GM18909 (cell line): ENCODE measurements around the gene CDH13.

Experiments used
- ATAC-seq: cut with Tn5 transposase; IDR thresholded peaks from one replicate; pipeline ENCODE4 v1.9.1; 2021; ENCODE audit warnings: mild to moderate bottlenecking; ENCODE audit not compliant: unreplicated experiment, poor library complexity

The CDH13 gene

GRCh38 chr16:83653785-83654184, 1027.0 kb downstream of the CDH13 start:
- no peak for ATAC-seq

- ATAC-seq: no peak
Observed at GRCh38 chr16:83660282-83660681, 1033.5 kb downstream of the CDH13 start.

GRCh38 chr16:83661656-83662055, 1034.9 kb downstream of the CDH13 start:
- no peak for ATAC-seq

DNA sequence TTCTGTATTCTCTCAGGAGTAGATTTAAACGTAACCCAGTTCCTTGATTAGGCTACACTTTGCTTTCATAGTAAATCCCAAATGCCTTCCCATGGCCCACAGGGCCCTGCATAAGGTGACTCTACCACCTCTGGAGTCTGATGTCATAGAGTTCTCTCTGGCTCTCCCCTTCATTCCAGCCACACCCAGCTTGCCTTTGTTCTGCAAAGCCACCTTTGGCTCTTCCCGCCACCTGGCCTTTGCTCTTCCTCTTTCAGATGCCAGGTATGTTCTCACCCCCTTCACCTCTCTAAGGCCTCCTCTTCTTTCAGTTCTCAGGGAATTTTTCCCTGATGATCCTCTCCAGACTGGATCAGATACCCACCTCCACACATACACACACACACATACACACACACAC, 1039.7 kb downstream of the CDH13 start:
- no peak for ATAC-seq

GRCh38 chr16:83669456-83669855, 1042.7 kb downstream of the CDH13 start:
- no peak for ATAC-seq

GRCh38 chr16:83674931-83675535, 1048.3 kb downstream of the CDH13 start:
- ATAC-seq: no peak

- no peak for ATAC-seq
Observed at GRCh38 chr16:83676086-83676485, 1049.3 kb downstream of the CDH13 start.

DNA sequence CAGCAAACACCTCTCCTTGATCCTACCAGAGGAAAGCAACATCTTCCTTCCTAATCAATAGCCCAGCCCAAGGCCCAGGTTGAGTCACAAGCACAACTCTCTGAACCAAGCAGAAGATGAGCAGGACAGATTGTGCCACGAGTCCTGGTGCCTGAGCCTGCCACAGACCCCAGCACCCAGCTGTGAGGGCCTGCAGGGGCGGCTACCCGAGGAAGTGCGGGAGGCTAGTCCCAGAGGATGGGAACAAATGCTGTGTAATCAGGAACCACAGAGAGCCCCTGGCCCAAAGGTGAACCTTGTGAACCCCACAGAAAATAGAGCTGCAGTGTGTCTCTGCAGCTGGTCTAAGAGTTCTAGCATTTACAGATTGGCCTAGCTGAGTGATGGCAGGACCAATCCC, 1054.2 kb downstream of the CDH13 start:
- ATAC-seq: no peak

DNA sequence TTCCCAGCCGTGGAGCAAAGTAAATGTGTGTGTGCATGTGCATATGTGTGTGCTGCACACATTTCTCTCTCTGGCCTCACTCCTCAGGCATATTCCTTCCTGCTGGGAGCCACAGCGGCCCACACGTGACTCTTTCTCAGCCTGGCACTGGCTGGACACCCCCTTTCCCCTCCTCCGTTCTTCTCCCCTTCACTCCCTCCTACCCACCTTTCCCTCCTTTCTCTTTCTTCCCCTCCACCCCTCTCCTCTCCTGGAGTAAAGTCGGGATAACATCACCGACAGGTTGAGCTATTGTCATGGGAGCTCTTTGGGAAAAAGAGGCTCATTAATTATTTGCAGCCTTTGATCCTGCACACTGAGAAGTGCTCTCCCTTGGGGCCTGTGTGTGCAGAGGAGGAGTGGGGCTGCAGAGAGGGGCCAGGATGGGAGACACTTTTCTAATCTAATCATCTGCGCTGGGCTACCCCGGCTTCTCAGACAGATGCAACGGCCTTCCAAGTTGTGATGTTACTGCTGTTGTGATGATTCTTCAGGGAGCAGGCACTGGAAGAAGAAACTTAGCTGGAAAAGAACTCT, 1054.7 kb downstream of the CDH13 start:
- ATAC-seq: no peak

DNA sequence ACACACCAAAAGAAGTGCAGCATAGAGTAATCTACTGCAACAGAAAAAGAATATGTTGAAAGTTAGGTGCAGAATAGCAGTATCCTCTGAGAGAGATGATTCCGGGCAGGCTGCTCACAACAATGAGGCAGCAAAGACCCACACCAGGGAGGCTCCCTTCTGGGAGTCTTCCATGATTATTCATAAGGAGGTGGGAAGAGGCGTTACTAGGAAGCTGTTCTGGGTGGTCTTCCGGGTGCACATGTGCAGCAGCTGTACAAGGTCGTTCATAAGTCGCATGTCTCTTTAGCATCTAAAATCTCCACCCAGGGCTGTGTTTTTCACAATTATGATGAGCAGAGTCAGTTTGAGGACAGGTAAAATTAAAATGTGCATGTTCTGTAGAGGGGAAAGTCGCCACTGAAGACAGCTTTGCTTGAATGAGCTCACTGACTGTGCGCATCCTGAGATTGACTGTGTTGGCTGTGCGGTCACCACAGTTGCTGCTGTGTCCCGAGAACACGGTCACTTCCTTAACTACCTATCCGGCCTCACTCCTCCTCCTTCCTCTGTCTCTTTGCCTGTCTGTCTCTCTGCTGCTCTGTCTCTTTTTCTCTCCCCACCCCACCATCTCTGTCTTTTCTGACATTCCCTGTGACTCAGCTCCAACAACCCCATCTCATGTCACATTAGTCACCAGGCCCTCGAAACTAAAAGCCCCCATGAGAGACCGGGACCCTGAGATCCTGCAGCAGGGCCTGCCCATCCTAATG, 1055.5 kb downstream of the CDH13 start:
- ATAC-seq: no peak

DNA sequence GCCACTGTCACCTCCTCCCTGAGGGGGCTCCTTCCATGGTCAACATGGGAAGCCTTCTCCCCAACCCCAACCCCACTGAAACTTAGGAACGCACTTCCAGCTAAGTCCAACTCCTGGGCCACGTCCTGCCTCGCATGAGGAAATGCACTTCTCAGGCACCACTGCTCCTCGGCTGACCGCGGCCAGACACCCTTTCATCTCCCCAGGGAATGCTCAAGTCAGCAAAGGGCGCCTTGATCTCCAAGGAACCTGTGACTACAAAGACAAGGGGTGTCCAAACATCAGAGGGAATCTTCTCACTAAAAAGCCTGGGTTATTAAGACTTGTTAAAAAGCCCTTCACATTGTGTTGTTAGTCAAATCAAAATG, 1056.1 kb downstream of the CDH13 start:
- ATAC-seq: no peak

DNA sequence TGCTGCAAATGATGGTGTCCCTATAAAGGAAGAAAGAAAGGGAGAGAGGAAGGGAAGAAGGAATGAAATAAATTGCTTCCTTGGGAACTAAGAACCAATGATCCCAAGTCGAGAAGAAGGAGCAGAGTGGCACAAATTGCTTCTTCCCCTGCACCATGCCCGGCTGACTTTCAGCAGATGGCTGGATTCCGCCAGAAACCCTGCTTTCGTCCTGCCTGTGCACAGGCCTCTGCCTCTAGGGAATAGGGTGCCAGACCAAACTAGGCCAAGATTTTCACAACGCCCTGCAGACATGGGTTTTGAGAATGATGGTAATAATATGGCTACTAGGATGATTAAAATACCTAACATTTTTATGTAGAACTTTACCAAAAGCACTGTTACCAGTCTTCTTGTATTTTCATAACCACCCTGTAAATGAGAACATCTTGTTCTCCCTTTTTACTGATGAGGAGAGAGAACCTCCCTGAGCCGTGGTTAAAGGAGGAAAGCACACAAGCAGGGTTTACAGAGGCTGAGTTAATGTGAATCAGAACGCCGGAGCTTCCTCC, 1058.9 kb downstream of the CDH13 start:
- ATAC-seq: no peak

GRCh38 chr16:83686726-83687125, 1060.0 kb downstream of the CDH13 start:
- ATAC-seq: no peak

- peak; percentile 72 for ATAC-seq
Observed at GRCh38 chr16:83689385-83689831, 1062.6 kb downstream of the CDH13 start.

- ATAC-seq: no peak
Observed at GRCh38 chr16:83692224-83692623, 1065.5 kb downstream of the CDH13 start.

DNA sequence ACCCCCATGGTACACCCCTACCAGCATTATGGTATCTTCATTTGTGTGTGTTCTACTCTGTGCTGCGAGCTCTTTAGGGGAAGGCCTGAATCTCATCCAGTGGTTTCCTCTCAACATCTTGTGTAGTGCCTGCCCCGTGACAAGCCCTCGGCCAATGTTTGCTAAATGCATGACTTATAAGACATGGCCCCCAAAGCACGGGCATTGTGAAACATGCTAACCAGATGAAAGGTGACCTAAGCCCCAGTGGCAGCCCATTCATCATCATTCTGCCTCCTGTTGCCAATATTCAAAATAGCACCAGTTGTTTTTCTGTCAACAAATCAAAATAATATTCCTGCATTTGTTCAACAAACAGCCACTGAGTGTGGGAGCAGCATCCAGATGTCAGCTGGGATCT, 1072.2 kb downstream of the CDH13 start:
- no peak for ATAC-seq

DNA sequence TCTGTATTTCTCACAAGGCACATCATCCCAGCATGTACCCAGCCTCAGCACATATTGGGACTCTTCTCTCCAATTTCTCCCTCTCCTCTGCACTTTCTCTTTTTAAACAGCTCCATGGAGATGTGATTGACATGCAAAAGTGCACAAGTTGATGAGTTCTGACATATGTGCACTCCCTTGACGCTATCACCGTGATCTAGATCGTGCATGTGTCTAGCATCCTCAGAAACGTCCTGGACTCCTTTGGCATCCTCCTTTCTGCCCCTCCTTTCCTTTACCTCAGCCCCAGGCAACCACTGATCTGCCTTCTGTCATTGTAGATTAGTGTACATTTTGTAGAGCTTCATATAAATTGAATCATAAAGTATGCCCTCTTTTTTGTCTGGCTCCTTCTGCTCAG, 1073.0 kb downstream of the CDH13 start:
- no peak for ATAC-seq

DNA sequence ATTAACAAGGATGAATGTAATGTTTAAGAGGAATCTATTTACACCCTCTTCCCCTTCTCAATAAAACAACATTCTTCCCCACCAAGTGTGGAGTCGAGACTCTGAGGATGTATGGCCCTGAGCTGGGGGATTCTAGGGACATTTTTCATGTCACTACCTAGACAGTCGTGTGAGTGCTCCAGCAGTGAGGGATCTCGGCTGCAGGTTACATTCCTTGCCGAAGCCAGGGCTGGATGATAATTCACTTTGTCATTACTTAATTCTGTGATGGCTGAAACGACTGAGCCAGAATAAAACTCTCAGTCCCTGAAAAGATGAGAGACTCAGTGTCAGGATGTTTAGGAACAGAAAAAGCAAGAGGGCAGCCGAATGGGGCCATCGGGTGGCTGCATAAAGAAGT, 1074.1 kb downstream of the CDH13 start:
- no peak for ATAC-seq

DNA sequence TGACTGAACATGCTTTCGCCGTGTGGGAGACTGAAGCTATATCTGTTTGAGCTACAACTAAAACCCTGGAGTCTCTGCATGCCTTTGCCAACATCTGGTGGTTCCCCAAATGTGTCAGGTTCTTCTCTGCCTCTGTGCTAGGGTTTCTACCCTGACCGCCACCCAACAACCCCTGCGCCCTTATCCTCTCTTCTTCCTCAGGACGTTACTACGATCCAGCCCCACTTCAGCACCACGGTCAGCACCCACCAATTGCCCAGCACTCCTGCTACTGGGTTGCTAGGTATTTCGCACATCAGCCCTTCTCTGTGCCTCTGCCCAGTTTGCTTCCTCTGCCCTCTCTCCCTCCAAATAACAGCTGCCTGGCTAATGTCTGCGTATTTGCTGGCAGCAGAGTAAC, 1074.7 kb downstream of the CDH13 start:
- no peak for ATAC-seq

GRCh38 chr16:83704656-83705055, 1077.9 kb downstream of the CDH13 start:
- ATAC-seq: no peak

DNA sequence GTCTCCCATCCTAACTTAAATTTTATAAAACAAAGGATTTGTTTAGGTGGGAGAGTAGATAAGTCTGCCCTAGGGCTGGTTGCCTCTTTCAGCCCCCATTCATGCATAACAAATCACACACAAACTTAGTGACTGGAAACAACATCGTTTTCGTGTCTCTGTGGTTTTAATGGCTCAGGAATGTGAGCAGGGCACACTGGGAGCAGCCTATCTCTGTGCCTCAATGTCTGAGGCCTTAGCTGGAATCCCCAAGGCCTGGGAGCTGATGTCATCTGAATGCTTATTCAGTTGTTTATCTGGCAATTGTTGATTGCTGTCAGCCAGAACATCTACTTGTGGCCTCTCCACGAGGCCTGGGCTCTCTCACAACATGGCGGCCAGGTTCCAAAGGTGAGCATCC, 1079.1 kb downstream of the CDH13 start:
- ATAC-seq: no peak

DNA sequence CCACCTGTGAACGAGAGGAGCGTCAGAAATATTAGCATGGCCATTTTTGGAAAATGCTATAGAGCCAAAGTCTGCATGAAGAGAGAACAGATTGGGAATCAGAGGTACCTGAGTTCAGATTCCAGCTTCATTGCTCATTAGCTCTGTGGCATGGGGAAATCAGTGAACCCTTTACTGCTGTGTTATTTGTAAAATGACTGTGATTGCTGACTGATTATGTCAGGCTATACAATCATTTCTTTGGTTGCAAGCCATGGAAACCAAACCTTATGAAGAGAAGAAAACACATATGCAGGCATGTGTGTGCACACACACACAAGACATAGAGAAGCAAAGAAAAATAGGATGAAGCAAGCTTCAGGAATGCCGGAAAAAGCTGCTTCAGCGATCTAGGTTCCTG, 1079.6 kb downstream of the CDH13 start:
- ATAC-seq: no peak
